HG02852 (cell line): ENCODE measurements around the gene SLC18A2.
"Not testable (repeated sequence)": the region's sequence is repeated elsewhere in the genome, so short reads cannot be mapped to it uniquely, and the experiment has no call there.

Source experiments
- ATAC-seq: cut with Tn5 transposase; IDR thresholded peaks from one replicate; pipeline ENCODE4 v1.9.1; 2021; ENCODE audit warnings: mild to moderate bottlenecking, moderate library complexity; ENCODE audit not compliant: unreplicated experiment

Gene SLC18A2

GRCh38 chr10:117262291-117262902, 21.5 kb downstream of the SLC18A2 start:
- no peak for ATAC-seq

- no peak for ATAC-seq
These were observed 22.0 kb downstream of the SLC18A2 start for GRCh38 chr10:117262903-117263293.

GRCh38 chr10:117264782-117265181, 23.9 kb downstream of the SLC18A2 start:
- ATAC-seq: no peak

- no peak for ATAC-seq
These were observed 25.5 kb downstream of the SLC18A2 start for GRCh38 chr10:117266400-117266799.

- no peak for ATAC-seq
These were observed 25.9 kb downstream of the SLC18A2 start for GRCh38 chr10:117266812-117267211.

- no peak for ATAC-seq
These were observed 27.3 kb downstream of the SLC18A2 start for GRCh38 chr10:117268258-117268657.

- no peak for ATAC-seq
These were observed 28.0 kb downstream of the SLC18A2 start for GRCh38 chr10:117268907-117269306.

GRCh38 chr10:117271427-117271826, 30.5 kb downstream of the SLC18A2 start:
- no peak for ATAC-seq

- ATAC-seq: no peak
These were observed 31.5 kb downstream of the SLC18A2 start for GRCh38 chr10:117272195-117273076.

GRCh38 chr10:117273980-117274379, 33.1 kb downstream of the SLC18A2 start:
- no peak for ATAC-seq

GRCh38 chr10:117274509-117274908, 33.6 kb downstream of the SLC18A2 start:
- ATAC-seq: no peak

- no peak for ATAC-seq
These were observed 34.2 kb downstream of the SLC18A2 start for GRCh38 chr10:117275121-117275520.

- ATAC-seq: no peak
These were observed 36.8 kb downstream of the SLC18A2 start for GRCh38 chr10:117277675-117278074.

GRCh38 chr10:117284716-117285494, 44.0 kb downstream of the SLC18A2 start:
- ATAC-seq: no peak

GRCh38 chr10:117290872-117291271, 50.0 kb downstream of the SLC18A2 start:
- ATAC-seq: not testable (repeated sequence)

- no peak for ATAC-seq
These were observed 53.2 kb downstream of the SLC18A2 start for GRCh38 chr10:117294039-117294645.

GRCh38 chr10:117294735-117295134, 53.8 kb downstream of the SLC18A2 start:
- no peak for ATAC-seq

- no peak for ATAC-seq
These were observed 57.3 kb downstream of the SLC18A2 start for GRCh38 chr10:117298219-117298618.

- no peak for ATAC-seq
These were observed 58.5 kb downstream of the SLC18A2 start for GRCh38 chr10:117299435-117299834.

- ATAC-seq: no peak
These were observed 59.8 kb downstream of the SLC18A2 start for GRCh38 chr10:117300671-117301070.

GRCh38 chr10:117303451-117303850, 62.5 kb downstream of the SLC18A2 start:
- not testable (repeated sequence) for ATAC-seq
